HG03280 (cell line): Measurements from ENCODE around the gene FLT3.
"Not testable (repeated sequence)": the region's sequence is repeated elsewhere in the genome, so short reads cannot be mapped to it uniquely, and the experiment has no call there.

Experiments
- ATAC-seq: cut with Tn5 transposase; IDR thresholded peaks from one replicate; pipeline ENCODE4 v1.9.1; 2021; ENCODE audit warnings: mild to moderate bottlenecking, moderate library complexity; ENCODE audit not compliant: unreplicated experiment

The FLT3 gene

DNA sequence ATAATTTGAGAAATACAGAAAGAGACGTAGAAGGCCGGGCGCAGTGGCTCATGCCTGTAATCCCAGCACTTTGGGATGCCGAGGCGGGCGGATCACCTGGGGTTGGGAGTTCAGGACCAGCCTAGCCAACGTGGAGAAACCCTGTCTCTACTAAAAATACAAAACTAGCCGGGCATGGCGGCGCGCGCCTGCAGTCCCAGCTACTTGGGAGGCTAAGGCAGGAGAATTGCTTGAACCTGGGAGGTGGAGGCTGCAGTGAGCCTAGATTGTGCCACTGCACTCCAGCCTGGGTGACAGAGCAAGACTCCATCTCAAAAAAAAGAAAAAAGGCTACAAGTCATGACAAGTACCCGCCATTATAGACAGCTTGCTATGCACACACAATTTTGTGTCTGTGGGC, 95.4 kb downstream of the FLT3 start:
- ATAC-seq = not testable (repeated sequence)

DNA sequence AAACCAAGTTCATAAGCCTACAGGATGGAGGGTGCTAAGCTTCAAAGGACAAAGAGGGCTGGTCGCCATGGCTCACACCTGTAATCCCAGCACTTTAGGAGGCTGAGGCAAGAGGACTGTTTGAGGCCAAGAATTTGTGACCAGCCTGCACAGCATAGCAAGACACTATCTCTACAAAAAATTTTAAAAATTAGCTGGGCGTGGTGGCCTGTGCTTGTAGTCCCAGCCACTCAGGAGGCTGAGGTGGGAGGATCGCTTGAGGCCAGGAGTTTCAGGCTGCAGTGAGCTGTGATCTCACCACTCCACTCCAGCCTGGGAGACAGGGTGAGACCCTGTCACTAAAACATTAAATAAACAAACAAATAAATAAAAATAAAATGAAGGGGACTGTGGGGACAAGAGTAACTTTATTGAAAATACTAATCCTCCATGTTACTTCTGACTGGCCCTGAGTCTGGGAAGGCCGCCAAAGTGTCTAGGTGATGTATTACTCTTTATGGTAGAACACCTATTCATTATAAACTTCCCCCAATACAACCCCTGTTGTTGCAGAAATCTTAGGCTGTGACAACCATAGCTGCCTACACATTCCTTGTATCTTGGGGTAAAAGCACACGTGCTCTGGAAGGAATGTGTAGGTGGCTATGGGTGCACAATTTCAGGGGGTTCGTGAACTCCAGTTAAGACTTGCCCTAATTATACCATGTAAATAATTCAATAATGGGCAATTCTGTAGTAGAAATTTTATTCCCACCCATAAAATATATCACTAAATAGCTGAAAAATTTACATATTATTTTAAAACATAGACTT, 97.3 kb downstream of the FLT3 start:
- ATAC-seq = no peak

DNA sequence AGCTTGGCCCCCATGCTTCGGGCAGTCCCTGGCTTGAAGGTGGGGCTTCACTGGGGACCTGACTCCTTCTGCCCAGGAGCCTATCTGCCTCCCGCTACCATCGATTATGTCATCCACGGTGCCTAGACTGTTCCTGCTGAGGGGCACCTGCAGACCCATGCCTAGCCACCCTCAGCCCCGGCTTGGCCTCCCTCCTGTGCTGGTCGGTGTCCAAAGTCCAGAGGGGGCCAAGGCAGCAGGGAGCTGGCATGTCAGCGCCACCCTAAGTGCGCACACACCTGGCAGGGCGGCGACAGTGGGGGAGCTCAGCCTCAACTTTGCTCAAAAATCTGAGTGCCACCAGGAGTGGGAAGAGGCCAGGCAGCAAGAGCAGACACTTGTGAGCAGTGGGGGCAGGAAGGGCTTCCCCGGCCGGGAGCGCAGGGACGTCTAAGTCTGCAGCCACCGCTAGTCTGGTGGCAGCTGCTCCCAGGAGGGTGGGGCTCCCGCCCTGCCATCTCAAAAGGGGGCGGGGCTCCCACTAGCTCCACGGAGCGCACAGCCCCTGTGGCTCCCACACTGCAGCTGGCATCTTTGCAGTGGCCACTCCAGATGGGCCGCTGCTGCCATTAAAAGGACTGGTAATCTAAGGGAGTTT, 98.4 kb downstream of the FLT3 start:
- no peak for ATAC-seq

DNA sequence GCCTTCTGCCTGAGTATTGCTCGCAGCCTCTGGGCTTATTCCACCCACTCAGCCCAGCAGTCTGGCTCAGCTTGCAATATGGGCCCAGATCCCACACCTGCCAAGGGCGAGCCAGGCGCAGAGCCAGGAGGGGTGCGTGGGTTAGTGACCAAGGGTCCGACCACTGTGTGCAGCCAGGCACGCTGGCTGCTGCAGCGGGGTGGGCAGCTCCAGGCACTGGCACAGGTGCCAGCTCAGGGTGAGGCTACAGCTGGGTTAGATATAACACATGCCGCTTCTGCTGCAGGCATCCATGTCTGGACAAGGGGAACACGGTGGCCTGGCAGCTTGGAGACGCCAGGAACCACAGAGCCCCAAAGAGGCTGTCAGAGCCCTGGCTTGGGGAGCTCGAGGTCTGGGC, 99.3 kb downstream of the FLT3 start:
- ATAC-seq = no peak

DNA sequence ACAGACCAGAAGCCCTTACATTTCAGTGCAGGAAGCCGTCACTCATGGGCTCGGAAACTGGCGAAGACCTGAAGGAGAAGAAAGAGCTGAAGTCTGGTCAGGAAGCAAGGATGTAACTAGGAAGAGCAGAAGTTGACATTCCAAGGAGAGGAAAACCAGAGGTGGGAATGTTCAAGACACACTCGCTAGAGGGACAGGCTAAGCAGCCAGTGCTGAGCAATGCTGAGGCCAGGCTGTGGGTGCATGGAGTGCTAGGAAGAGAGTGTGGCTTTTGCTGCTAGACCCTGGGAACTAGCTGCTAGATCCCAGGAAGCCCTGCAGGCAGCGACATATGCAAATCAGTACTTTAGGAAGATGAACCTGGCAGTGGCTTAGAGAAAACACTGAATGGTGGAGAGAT, 99.8 kb downstream of the FLT3 start:
- ATAC-seq = no peak

DNA sequence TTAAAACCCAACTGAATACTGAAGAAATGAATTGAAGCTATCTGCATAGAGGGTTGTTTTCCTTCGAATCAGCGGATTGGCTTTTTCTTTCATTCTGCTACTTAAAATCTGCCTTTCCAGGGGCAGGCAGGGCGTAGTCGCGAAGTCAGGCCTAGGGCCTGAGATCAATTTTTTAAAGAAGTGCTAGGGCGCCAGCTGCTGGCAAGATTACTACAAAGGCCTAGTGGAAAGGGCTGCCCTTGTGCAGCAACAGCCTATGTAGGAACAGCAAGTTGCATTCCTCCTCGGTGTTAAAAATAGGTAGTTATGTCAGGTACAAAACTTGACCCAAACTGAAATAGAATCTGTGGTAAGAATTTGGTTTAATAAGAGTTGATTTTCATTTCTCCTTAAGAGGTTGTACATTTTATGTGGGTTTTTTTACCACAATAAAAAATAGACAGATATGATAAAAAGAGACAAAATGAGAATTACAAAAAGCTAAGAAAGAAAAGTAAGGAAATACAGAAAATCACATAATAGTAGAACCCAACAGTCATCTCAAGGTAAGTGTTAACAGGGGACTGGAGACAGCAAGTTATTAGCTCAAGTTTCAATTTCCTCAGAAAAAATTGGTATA, 102.4 kb downstream of the FLT3 start:
- no peak for ATAC-seq

DNA sequence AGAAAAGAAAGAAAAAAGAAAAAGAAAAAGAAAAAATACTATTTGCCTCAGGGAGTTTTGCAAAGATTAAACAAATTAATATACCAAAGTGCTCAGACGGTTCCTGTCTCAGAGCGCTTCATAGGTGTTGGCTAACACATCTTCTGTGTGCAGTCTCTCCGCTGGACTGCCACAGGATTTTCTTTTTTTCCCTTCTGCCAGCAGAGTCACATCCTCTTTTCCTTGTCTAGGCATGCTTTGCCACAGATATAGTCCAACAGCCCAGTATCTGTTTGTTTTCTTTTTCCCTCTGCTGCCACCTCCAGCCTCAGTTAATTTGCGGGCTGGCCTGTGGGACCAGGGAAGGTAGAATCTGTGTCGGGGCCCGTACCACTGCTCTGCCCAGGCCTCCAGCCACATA, 108.5 kb downstream of the FLT3 start:
- no peak for ATAC-seq

DNA sequence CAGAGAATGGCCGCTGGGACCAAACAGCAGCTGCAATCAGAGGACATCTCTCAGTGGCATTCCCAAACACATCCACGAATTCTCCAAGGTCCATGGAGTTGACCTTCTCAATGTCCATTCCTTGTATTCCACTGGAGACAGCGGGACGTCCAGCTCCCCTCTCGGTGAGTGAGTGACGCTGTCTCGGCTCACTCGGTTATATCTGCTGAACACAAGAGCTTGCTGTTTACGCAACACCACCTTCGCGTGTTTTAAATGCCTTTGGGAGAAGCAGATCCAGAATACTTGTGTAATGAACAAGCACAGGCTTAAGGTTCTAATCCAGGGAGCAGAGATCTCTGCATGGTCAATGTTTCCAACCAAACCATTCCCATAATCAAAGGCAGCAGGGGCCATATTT, 111.9 kb downstream of the FLT3 start, which contains the start of gene URAD:
URAD (minus strand) TSS at position 174 of the 400 bp plus-strand sequence; CDS start at position 118, 56 bp downstream.
- no peak for ATAC-seq

DNA sequence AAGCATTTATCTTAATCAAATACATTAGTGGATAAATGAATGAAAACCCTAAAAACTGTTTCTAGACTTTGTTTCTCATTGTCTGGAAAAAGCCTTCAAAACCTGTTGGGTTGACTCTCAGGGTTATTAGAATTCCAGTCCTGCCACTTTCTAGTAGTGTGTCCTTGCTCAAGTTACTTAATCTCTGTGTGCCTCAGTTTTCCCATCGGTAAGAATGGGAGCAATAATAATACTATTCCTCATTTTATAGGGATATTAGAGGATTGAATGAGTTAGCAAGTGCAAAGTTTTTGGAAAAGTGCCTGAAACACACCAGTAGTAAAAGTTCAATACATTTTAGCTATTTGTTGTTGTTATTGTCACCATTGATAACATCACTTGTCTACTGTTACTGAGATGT, 114.8 kb downstream of the FLT3 start:
- ATAC-seq = no peak

DNA sequence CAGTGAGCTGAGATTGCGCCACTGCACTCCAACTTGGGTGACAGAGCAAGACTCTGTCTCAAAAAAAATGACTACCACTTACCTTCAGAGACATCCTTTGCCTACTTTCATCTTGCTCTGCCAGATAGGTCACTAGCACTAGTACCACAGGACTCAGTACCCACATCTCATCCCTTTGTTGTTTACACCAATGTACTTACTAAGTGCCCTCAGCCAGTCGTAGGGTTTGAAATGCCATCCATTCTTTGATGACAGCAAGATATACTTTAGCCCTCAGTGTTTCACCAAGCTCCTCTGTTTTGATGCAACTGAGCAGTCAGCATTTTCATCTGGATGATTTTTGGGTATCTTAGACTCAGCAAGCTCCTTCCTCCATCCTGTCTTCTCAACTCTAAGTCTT, 118.0 kb downstream of the FLT3 start:
- ATAC-seq = no peak

DNA sequence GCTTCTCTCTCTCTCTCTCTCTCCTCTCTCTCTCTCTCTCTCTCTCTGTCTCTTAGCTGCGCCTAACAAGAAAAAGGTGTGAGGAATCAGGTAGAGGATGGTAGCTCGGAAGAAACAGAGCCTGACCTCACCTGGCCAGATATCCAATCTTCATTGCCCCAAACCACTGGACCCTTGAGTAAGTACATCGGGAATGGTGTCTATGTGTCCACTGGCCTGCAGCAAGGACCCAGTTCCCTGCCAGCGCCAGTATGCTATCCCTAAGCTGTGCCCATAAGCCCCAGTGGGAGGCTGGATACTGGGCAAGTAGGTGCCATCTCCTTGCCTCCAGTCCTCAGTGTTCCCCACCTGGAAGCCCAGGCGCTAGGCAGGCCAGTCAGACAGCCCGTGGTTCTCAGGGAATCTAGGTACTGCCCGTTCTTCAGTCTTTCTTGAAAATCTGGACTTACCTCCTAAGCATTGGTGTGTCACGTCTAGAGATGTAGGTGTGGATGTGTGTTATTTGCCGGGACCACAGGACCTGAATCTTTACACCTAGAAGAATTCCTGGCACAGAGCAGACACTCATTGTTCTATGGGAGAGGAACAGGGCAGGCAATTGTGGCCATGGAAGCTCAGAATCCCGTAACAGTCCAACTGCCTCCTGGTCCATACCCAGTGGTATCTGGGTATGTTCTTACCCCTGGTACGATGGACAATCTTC, 119.2 kb downstream of the FLT3 start:
- ATAC-seq = no peak

DNA sequence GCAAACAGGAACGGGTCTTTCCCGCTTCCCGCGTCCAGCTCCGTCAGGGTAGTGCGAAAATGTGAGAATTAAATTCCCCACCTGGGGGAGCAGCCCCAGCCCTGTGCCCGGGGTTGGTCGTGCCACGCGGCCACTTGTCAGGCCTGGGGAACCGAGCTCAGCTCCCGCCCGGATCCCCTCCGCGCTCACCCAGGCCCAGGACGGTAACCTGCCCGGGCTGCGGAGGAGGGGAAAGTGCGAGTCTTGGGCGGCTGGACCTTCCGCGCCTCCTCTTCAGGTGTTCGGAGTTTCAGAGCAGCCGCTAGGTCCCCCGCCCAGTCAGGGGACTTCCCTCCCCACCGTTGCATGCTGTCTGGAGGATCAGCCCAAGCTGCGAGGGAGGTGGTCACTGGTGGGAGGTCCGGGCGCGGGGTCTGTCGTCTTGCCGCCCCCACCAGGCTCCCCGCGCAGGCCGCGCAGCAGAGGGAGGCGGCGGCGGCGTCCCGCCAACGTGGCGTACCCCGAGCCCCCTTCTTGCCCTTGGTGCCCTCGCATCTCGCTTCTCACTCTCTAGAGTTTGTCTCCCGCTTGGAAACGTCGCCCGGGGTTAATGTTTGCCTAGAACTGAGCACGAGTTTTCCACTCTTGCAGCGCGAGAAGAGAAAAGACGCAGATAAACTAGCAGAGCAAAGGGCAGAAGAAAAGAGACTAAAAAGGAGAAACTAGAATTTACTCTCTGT, 119.9 kb downstream of the FLT3 start:
- ATAC-seq = no peak

DNA sequence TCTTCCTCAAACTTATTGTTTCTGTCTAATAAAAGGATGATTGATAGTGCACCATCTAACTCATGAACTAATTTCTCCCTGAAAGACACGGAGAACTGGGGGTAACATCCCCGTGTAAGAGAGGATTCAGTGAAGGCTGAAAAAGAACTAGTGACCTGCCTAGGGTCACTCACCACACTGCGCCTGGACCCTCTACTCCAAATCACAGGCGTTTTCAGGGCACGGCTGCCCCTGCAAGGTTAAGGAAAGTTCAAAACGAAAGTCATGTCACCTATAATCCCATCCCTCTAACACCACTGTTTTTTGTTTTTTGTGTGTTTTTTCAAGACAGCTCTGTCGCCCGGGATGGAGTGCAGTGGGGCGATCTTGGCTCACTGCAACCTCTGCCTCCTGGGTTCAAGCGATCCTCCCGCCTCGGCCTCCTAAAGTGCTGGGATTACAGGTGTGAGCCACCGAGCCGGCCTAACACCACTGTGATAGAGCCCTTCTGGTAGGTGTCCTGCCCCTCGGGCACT, 120.6 kb downstream of the FLT3 start:
- ATAC-seq = no peak

DNA sequence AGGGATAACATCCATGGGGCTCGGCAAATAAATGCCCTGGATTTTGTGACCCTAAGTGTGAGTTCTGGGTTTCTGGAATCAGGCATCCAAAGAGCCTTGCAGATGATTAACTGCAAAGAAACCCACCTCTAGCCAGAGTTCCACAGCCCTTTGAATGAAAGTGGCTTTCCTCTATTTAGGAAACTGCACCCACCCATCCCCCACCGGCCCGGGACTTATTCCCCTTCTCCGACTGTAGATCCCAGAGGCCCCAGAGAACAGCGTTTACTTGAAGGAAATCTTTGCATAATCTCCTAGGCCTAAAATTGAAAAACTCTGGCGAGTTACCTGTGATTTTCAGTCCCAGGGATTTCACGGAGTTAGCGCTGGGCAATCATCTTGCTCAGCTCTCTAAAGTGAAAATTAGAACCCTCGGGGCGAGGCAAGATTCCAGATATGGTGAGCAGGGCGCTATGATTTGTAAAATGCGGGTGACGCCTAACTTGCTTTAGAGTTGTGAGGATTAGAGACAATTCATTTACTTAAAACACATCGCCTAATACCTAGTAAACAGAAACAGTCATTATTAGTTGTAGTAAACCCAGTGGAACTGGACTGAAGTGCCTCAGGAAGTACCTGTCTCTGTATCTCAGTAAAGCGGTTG, 121.3 kb downstream of the FLT3 start:
- ATAC-seq = no peak

DNA sequence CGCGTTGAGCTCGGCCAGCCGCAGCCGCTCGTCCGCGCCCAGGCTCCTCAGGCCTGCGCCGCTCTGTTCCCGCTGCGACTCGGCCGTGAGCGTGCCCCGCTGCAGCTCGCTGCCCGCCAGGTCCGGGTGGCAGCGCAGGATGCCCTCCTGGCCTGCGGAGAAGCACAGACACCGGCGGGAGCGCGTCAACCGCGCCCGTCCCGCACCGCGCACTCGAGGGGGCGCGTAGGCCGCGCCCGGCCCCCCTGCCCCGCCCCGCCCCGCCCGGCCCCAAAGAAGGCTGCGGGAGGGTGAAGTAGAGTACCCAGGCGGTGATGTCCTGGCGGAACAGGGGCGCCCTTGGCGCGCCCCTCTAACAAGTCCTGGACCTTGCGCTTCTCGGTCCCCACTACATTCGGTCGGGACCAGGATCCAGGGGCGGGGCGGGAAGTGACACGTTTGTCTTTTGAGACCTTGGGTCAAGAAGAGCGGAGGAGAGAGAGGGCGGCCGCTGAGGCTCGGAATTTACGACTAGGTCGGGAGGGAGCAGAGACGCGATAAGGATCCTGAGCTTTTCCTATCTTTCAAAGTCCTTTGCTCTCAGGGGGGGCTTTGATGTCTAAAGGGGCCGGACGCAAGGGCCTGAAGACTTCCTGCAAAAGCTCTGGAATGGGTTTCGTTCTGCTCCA, 121.9 kb downstream of the FLT3 start:
- no peak for ATAC-seq

DNA sequence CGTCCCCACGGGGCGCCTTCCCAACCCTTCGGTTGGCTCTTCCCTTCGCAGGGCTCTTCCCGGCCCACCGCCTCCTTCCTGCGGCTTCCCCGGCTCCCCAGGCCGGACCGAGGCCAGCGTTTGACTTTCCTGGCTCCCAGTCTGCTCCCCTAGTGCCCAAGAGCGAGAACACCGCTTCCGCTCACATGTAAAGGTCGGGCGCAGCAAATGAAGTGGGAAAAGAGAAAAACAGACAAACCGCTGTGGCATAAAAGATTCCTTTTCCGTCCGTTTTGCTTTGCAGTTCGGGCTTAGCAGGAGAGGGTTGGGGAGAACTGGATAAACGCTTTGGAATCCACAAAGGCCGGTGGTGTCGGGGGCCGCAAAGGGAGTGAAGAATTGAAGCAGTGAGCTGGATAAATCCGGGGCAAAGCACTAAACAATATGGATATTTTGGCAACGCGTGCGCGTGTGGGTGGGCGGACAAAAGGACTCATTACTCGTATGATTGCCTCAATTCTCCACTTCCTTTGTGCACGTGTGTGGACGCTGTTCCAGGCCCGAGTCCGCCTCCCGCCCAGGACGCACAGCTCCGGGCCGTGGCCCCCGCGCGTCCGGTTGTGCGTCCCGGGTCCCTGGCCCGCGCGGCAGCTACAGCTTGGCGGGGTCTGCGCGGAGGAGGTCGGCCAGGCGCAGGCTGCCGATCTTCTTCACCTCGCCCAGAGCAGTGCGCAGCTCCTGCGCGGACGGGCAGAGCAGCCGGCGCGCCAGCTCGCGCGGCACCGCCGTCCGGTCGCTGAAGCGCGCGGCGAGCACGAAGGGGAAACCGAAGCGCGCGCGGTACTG, 122.7 kb downstream of the FLT3 start:
- no peak for ATAC-seq

DNA sequence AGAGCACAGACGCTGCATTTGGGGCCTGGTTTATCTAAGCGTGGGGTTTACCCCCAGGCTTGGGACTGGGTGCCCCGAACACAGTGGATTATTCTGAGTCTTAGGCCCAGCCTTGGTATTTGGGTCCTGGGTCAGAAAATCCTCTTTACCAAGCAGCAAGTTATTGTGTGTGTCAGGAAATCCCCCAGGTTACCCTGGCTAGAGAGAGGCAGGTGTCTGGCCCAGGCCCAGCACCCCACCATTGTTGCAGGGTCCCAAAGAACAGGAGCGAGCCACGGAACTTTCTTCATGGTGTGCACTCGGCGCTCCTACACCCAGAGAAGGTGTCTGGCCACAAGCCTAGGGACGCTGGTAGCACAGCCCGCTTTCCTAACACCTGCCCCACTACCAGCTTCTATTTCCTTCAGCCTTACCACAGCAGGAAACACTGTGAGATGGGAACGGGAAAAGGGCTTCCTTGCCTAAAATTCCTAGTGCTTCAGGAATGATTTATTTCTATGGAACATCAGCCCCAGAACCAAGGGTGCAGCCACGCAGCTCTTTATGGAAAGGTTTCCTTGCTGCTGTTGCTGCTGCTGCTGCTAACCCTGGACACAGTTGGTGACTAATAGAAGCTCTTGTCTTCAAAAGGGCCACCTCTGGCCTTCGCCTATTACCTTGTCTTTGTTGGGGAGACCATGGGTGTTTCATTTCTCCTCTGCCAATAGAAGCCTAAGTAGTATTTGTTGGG, 123.8 kb downstream of the FLT3 start:
- no peak for ATAC-seq
